Vagina (tissue), 2 donors: ENCODE measurements around the gene DAB2.

Source experiments
- CTCF ChIP-seq, 3 experiments: fragments of 450-650 bp in 2 of 3; fragments of 200-600 bp in 1 of 3; sonication (generic) in 1 of 3; IDR thresholded peaks; one replicate each; pipeline ENCODE4 v1.5.1; 2017 to 2019; ENCODE audit warnings: antibody characterized with exemption in 3 of 3, mild to moderate bottlenecking in 2 of 3, moderate library complexity in 2 of 3
- POLR2A ChIP-seq, 2 donors: fragments of 450-650 bp; IDR thresholded peaks; one replicate each; pipeline ENCODE4 v1.6.1; 2017; ENCODE audit warnings: antibody characterized with exemption in 2 of 2, mild to moderate bottlenecking in 2 of 2, moderate library complexity in 2 of 2
- POLR2AphosphoS5 ChIP-seq, 2 donors: sonication (generic); formaldehyde crosslinking; IDR thresholded peaks; one replicate each; pipeline ENCODE4 v1.9.0; 2017; ENCODE audit warnings: antibody characterized with exemption in 2 of 2, mild to moderate bottlenecking in 2 of 2, low read depth in 1 of 2; ENCODE audit not compliant: insufficient read depth in 1 of 2

- TF ChIP-seq CTCF (IDR thresholded peaks at IDR 0.05) (no peak), POLR2AphosphoS5 (IDR thresholded peaks at IDR 0.05; ENCODE audit: insufficient read depth in 1 of 2, low read depth in 1 of 2) (no peak), POLR2A (IDR thresholded peaks at IDR 0.05) (no peak)
These were observed 56.7 kb downstream of the DAB2 start for GRCh38 chr5:39368116-39368515.
